CD4-positive, CD25-positive, alpha-beta regulatory T cell (primary cell): ENCODE data around the gene NELFE. TPM values are rescaled to one million over a fixed set of nuclear protein-coding genes. Genes with fewer than 3 reads are reported as not detected.
"Not testable (repeated sequence)": the region's sequence is repeated elsewhere in the genome, so short reads cannot be mapped to it uniquely, and the experiment has no call there.

Experiments used
- ATAC-seq, 2 donors: fragments of 150-1000 bp; cut with Tn5 transposase; one replicate each; pipeline ENCODE4 v1.10.0; 2021; ENCODE audit warnings: low read depth in 2 of 2, moderate number of reproducible peaks in 2 of 2, moderate library complexity in 1 of 2
- DNase-seq, 3 donors: peaks; one replicate each; pipeline versions ENCODE4 v3.0.0 to v3.0.0-alpha.2; 2012 to 2022; ENCODE audit warnings: mixed read lengths in 1 of 3
- H3K27ac ChIP-seq: one replicate; pipeline ENCODE4 v1.7.0; 2013; ENCODE audit warnings: mild to moderate bottlenecking, low read length; ENCODE audit not compliant: insufficient read depth, poor library complexity, severe bottlenecking
- H3K27me3 ChIP-seq: one replicate; pipeline ENCODE4 v1.7.0; 2013; ENCODE audit warnings: low read length; ENCODE audit not compliant: control insufficient read depth, insufficient read depth
- H3K36me3 ChIP-seq: one replicate; pipeline ENCODE4 v1.7.0; 2013; ENCODE audit warnings: mild to moderate bottlenecking, low read length, moderate library complexity; ENCODE audit not compliant: control insufficient read depth, insufficient read depth
- H3K4me1 ChIP-seq: 2 replicates; pipeline ENCODE4 v1.7.0; 2013; ENCODE audit warnings: mild to moderate bottlenecking, low read length; ENCODE audit not compliant: insufficient read depth, control insufficient read depth, poor library complexity, severe bottlenecking
- H3K4me3 ChIP-seq: one replicate; pipeline ENCODE4 v1.7.0; 2013; ENCODE audit warnings: low read depth, mild to moderate bottlenecking, low read length, moderate library complexity
- H3K9me3 ChIP-seq, 2 experiments: 1 replicate in 1 of 2; 2 replicates in 1 of 2; pipeline ENCODE4 v1.7.0; 2013; ENCODE audit warnings: low read length in 2 of 2, mild to moderate bottlenecking in 1 of 2, moderate library complexity in 1 of 2; ENCODE audit not compliant: control insufficient read depth in 2 of 2
- H3K27ac Mint-ChIP-seq, 3 donors: one replicate each; pipeline ENCODE4 v1.8.0; 2020 to 2022; ENCODE audit warnings: mild to moderate bottlenecking in 3 of 3, mixed read lengths in 3 of 3, moderate library complexity in 2 of 3
- H3K27me3 Mint-ChIP-seq: one replicate; pipeline ENCODE4 v1.8.0; 2022; ENCODE audit warnings: mild to moderate bottlenecking, mixed read lengths
- H3K36me3 Mint-ChIP-seq: one replicate; pipeline ENCODE4 v1.8.0; 2020; ENCODE audit warnings: mixed read lengths
- H3K4me1 Mint-ChIP-seq, 4 donors: one replicate each; pipeline ENCODE4 v1.8.0; 2020 to 2022; ENCODE audit warnings: mixed read lengths in 4 of 4, mild to moderate bottlenecking in 1 of 4
- H3K4me3 Mint-ChIP-seq, 4 donors: one replicate each; pipeline ENCODE4 v1.8.0; 2020 to 2022; ENCODE audit warnings: mild to moderate bottlenecking in 4 of 4, mixed read lengths in 4 of 4, moderate library complexity in 3 of 4
- H3K9me3 Mint-ChIP-seq, 7 donors: one replicate each; pipeline ENCODE4 v1.8.0; 2020 to 2022; ENCODE audit warnings: mixed read lengths in 7 of 7, mild to moderate bottlenecking in 3 of 7, moderate library complexity in 2 of 7
- polyA plus RNA-seq, 4 donors: library from polyadenylated mRNA; unstranded; fragments of 300-500 nt; fragmentation: Illumina TruSeq; gene quantifications; one replicate each; pipeline ENCODE4 v1.2.3, GENCODE V29; 2021
- total RNA-seq: library from RNA; stranded (reverse); gene quantifications from one replicate; pipeline ENCODE4 v1.2.3, GENCODE V29; 2022

Gene NELFE
- total and polyA plus RNA-seq, 5 donors from 2014 or later: 51.4 to 62.3 (median 58.9) TPM

DNA sequence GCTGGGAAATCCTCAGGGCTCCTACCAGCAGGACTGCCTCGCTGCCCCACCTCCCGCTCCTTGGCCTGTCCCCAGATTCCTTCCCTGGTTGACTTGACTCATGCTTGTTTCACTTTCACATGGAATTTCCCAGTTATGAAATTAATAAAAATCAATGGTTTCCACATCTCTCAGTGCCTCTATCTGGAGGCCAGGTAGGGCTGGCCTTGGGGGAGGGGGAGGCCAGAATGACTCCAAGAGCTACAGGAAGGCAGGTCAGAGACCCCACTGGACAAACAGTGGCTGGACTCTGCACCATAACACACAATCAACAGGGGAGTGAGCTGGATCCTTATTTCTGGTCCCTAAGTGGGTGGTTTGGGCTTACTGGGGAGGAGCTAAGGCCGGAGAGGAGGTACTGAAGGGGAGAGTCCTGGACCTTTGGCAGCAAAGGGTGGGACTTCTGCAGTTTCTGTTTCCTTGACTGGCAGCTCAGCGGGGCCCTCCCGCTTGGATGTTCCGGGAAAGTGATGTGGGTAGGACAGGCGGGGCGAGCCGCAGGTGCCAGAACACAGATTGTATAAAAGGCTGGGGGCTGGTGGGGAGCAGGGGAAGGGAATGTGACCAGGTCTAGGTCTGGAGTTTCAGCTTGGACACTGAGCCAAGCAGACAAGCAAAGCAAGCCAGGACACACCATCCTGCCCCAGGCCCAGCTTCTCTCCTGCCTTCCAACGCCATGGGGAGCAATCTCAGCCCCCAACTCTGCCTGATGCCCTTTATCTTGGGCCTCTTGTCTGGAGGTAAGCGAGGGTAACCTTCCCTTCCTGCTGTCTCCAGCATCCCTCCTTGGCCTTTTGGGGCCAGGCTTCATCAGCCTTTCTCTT is 13.0 kb downstream of the NELFE start, which contains the start of gene CFB:
CFB (plus strand) TSS at position 589 of the 863 bp plus-strand sequence; CDS start at position 716, 127 bp downstream.
- Mint-ChIP-seq H3K4me1 (no peaks in the 10 kb centered on the region), H3K27ac (no peak within 1 kb of the TSS), H3K27me3 (peaks cover 21% of the 10 kb centered on the region), H3K36me3 (peaks cover 1% of the 10 kb centered on the region), H3K4me3 (peak within 1 kb of the TSS in 1 of 4 donors; percentile 61), H3K9me3 (peaks cover 0 to 4% (median 0%) of the 10 kb centered on the region in 7 donors)
- H3K9me3 ChIP-seq: no peaks in the 10 kb centered on the region
- H3K27me3 ChIP-seq: no peaks in the 10 kb centered on the region
- H3K4me3 ChIP-seq: no peak within 1 kb of the TSS
- DNase-seq (no peak), ATAC-seq (no peak)
- no peaks in the 10 kb centered on the region for H3K36me3 ChIP-seq
- H3K27ac ChIP-seq: no peak within 1 kb of the TSS
- H3K4me1 ChIP-seq: no peaks in the 10 kb centered on the region

DNA sequence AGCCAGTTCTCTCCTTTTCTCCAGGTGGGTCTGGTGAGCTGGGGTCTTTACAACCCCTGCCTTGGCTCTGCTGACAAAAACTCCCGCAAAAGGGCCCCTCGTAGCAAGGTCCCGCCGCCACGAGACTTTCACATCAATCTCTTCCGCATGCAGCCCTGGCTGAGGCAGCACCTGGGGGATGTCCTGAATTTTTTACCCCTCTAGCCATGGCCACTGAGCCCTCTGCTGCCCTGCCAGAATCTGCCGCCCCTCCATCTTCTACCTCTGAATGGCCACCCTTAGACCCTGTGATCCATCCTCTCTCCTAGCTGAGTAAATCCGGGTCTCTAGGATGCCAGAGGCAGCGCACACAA is 13.6 kb downstream of the NELFE start:
- ATAC-seq: no peak
- no peaks in the 10 kb centered on the region for H3K4me1 Mint-ChIP-seq
- no peak overlapping the region for H3K27ac ChIP-seq
- peaks cover 25% of the 10 kb centered on the region for H3K27me3 Mint-ChIP-seq
- no peak overlapping the region for H3K27ac Mint-ChIP-seq
- peaks cover 0 to 4% (median 0%) of the 10 kb centered on the region in 7 donors for H3K9me3 Mint-ChIP-seq
- H3K9me3 ChIP-seq: no peaks in the 10 kb centered on the region
- no peaks in the 10 kb centered on the region for H3K36me3 Mint-ChIP-seq
- no peak overlapping the region for H3K4me3 ChIP-seq
- H3K4me3 Mint-ChIP-seq: no peak overlapping the region
- no peaks in the 10 kb centered on the region for H3K36me3 ChIP-seq
- no peaks in the 10 kb centered on the region for H3K27me3 ChIP-seq
- DNase-seq: no peak
- H3K4me1 ChIP-seq: no peaks in the 10 kb centered on the region

DNA sequence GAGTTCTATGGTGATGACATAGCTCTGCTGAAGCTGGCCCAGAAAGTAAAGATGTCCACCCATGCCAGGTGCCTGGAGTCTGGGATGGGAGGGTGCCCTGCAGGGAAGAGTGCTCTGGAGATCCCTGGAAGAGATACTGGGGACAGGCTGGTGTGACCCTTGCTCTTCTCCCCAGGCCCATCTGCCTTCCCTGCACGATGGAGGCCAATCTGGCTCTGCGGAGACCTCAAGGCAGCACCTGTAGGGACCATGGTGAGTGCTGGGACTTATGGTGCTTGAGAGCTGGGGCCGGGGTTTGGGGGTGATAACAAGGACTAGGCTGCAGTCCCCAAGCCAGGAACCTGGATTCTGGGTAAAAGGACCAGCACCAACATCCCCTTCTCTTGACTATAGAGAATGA is 15.0 kb downstream of the NELFE start:
- H3K27me3 ChIP-seq: no peaks in the 10 kb centered on the region
- Mint-ChIP-seq H3K9me3 (peaks cover 0 to 4% (median 0%) of the 10 kb centered on the region in 7 donors), H3K4me1 (no peaks in the 10 kb centered on the region), H3K4me3 (no peak overlapping the region), H3K27me3 (peaks cover 29% of the 10 kb centered on the region), H3K36me3 (no peaks in the 10 kb centered on the region), H3K27ac (no peak overlapping the region)
- no peak for DNase-seq
- H3K27ac ChIP-seq: no peak overlapping the region
- no peaks in the 10 kb centered on the region for H3K9me3 ChIP-seq
- H3K4me3 ChIP-seq: no peak overlapping the region
- no peaks in the 10 kb centered on the region for H3K4me1 ChIP-seq
- no peaks in the 10 kb centered on the region for H3K36me3 ChIP-seq
- no peak for ATAC-seq

DNA sequence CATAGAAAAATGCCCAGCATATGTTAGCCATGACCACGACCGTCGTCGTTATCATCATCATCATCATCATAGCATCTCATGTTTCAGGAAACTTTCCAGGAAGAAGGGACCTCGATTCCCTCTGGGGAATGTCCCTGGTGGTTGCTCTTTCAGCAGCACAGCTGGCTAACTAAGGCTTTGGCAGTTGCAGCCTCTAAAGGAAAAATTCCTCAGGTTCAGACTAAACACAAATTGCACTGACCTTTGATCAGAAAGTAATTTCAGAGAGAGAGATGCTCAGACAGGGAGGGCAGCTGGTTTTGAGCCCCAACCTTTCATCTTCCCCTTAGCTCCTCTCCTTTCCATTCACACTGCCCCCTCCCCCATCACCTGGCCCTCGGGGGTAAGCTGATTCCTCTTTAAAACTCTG is 18.5 kb downstream of the NELFE start:
- H3K9me3 Mint-ChIP-seq: peaks cover 0 to 2% (median 0%) of the 10 kb centered on the region in 7 donors
- no peaks in the 10 kb centered on the region for H3K36me3 Mint-ChIP-seq
- H3K27me3 Mint-ChIP-seq: peaks cover 25% of the 10 kb centered on the region
- no peak overlapping the region for H3K4me3 Mint-ChIP-seq
- no peak for DNase-seq
- Histone ChIP-seq H3K27ac (no peak overlapping the region), H3K27me3 (no peaks in the 10 kb centered on the region), H3K4me1 (no peaks in the 10 kb centered on the region), H3K4me3 (no peak overlapping the region), H3K9me3 (no peaks in the 10 kb centered on the region), H3K36me3 (no peaks in the 10 kb centered on the region)
- no peak for ATAC-seq
- H3K27ac Mint-ChIP-seq: peak overlapping the region in 1 of 3 donors; percentile 1
- H3K4me1 Mint-ChIP-seq: no peaks in the 10 kb centered on the region

DNA sequence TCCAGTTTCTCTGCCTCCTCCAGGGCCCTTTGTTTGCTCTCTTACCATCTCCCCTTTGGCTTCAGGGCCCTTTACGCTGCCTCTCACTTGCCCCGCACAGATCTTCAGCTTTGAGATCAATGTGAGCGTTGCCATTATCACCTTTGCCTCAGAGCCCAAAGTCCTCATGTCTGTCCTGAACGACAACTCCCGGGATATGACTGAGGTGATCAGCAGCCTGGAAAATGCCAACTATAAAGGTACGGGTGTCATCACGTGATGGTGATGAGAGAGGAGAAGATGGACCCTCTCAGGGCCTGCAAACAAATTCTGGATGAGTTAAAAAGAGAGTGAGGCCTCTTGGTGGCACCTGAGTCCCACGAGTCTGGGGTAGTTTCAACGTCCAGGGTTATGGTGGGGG is 22.9 kb downstream of the NELFE start:
- no peak overlapping the region for H3K27ac ChIP-seq
- H3K9me3 Mint-ChIP-seq: no peaks in the 10 kb centered on the region
- ATAC-seq (no peak), DNase-seq (no peak)
- peak overlapping the region in 1 of 3 donors; percentile 36 for H3K27ac Mint-ChIP-seq
- H3K9me3 ChIP-seq: no peaks in the 10 kb centered on the region
- H3K4me1 ChIP-seq: no peaks in the 10 kb centered on the region
- H3K4me3 ChIP-seq: no peak overlapping the region
- no peaks in the 10 kb centered on the region for H3K36me3 Mint-ChIP-seq
- peaks cover 0 to 2% (median 0%) of the 10 kb centered on the region in 4 donors for H3K4me1 Mint-ChIP-seq
- peaks cover 16% of the 10 kb centered on the region for H3K27me3 Mint-ChIP-seq
- H3K4me3 Mint-ChIP-seq: no peak overlapping the region
- H3K36me3 ChIP-seq: no peaks in the 10 kb centered on the region
- H3K27me3 ChIP-seq: no peaks in the 10 kb centered on the region

DNA sequence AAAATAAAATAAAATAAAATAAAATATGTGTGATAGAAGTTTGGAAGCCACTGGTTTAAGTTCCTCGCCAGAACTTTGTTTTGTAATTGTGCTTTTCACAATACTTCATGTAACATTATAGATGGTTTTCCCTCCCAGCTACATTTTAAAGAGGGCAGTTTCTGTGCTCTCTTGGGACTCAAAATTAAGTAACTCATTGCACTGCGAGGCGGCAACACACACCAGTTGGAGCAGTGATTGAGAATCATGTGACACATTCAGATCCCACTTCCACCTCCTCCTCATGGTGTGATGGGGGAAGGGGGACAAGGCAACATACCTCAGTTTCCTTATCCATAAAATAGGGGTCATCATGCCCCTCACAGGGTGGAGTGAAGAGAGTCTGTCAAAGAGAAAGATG is 23.8 kb downstream of the NELFE start:
- ATAC-seq: no peak
- no peak for DNase-seq
- Mint-ChIP-seq H3K27ac (no peak overlapping the region), H3K9me3 (no peaks in the 10 kb centered on the region), H3K36me3 (no peaks in the 10 kb centered on the region), H3K27me3 (peaks cover 12% of the 10 kb centered on the region), H3K4me1 (peaks cover 0 to 2% (median 0%) of the 10 kb centered on the region in 4 donors), H3K4me3 (no peak overlapping the region)
- Histone ChIP-seq H3K4me1 (no peaks in the 10 kb centered on the region), H3K27me3 (no peaks in the 10 kb centered on the region), H3K9me3 (no peaks in the 10 kb centered on the region), H3K27ac (no peak overlapping the region), H3K36me3 (no peaks in the 10 kb centered on the region), H3K4me3 (no peak overlapping the region)

DNA sequence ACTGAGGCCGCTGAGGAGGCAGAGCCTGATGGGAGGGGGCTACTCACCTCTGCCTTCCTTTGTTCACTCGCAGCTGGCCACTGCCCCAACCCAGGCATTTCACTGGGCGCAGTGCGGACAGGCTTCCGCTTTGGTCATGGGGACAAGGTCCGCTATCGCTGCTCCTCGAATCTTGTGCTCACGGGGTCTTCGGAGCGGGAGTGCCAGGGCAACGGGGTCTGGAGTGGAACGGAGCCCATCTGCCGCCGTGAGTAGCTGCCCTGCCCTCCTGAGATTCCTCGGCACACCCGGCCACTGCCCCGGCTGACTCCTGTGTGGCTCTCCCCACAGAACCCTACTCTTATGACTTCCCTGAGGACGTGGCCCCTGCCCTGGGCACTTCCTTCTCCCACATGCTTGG is 25.2 kb downstream of the NELFE start:
- H3K27me3 Mint-ChIP-seq: peaks cover 8% of the 10 kb centered on the region
- no peaks in the 10 kb centered on the region for H3K9me3 Mint-ChIP-seq
- ATAC-seq (no peak), DNase-seq (no peak)
- Histone ChIP-seq H3K27me3 (no peaks in the 10 kb centered on the region), H3K4me3 (no peak overlapping the region), H3K4me1 (no peaks in the 10 kb centered on the region), H3K36me3 (no peaks in the 10 kb centered on the region), H3K27ac (no peak overlapping the region), H3K9me3 (no peaks in the 10 kb centered on the region)
- H3K27ac Mint-ChIP-seq: no peak overlapping the region
- H3K36me3 Mint-ChIP-seq: no peaks in the 10 kb centered on the region
- H3K4me1 Mint-ChIP-seq: peaks cover 0 to 2% (median 0%) of the 10 kb centered on the region in 4 donors
- no peak overlapping the region for H3K4me3 Mint-ChIP-seq

DNA sequence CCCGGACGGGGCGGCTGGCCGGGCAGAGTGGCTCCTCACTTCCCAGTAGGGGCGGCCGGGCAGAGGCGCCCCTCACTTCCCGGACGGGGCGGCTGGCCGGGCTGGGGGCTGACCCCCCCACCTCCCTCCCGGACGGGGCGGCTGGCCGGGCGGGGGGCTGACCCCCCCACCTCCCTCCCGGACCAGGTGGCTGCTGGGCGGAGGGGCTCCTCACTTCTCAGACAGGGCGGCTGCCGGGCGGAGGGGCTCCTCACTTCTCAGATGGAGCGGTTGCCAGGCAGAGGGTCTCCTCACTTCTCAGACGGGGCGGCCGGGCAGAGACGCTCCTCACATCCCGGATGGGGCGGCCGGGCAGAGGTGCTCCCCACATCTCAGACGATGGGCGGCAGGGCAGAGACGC is 26.6 kb downstream of the NELFE start:
- H3K4me1 ChIP-seq, H3K36me3 ChIP-seq, ATAC-seq, H3K27ac ChIP-seq, H3K4me3 ChIP-seq, DNase-seq, H3K27ac Mint-ChIP-seq, H3K9me3 Mint-ChIP-seq, H3K4me1 Mint-ChIP-seq, H3K9me3 ChIP-seq, H3K4me3 Mint-ChIP-seq, H3K27me3 Mint-ChIP-seq, H3K27me3 ChIP-seq, H3K36me3 Mint-ChIP-seq: not testable (repeated sequence)
